Panc1 (cell line): ENCODE data around the gene BICRA.

Source experiments
- POLR2AphosphoS5 ChIP-seq: IDR thresholded peaks from 2 replicates; pipeline ENCODE4 v1.6.1; 2012; ENCODE audit warnings: mild to moderate bottlenecking, low read depth, low read length, moderate library complexity
- SIN3A ChIP-seq: IDR thresholded peaks from 2 replicates; pipeline ENCODE4 v1.6.1; 2012; ENCODE audit warnings: low read depth, mild to moderate bottlenecking, low read length, moderate library complexity, borderline replicate concordance; ENCODE audit not compliant: insufficient read depth
- TF ChIP-seq, protein P1 (sequence below): fragments of 450-650 bp; IDR thresholded peaks from 2 replicates; pipeline ENCODE4 v1.5.1; 2017; ENCODE audit warnings: mild to moderate bottlenecking
- TF ChIP-seq, protein P2 (sequence below), 2 experiments: IDR thresholded peaks; 2 replicates each; pipeline ENCODE4 v1.6.1; 2011 to 2012; ENCODE audit warnings: low read depth in 2 of 2, control low read depth in 1 of 2, low read length in 1 of 2, mild to moderate bottlenecking in 1 of 2, moderate library complexity in 1 of 2; ENCODE audit not compliant: insufficient read depth in 1 of 2

DNA sequence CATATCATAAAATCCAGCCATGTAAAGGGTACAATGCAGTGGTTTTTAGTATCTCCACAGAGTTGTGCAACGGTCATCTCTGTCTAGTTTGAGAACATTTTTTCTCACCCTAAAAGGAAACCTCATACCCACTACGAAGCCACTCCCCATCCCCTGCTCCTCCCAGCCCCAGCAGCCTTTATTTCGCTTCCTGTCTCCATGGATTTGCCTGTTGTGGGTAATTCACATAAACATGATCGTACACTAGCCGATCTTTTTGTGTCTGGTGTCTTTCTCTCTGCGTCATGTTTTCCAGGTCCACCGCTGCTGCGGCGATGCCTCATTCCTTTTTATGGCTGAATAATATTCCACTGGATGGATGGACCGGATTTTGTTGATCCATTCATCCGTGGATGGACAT is 28.6 kb downstream of the BICRA start:
- TF ChIP-seq, protein P1, sequence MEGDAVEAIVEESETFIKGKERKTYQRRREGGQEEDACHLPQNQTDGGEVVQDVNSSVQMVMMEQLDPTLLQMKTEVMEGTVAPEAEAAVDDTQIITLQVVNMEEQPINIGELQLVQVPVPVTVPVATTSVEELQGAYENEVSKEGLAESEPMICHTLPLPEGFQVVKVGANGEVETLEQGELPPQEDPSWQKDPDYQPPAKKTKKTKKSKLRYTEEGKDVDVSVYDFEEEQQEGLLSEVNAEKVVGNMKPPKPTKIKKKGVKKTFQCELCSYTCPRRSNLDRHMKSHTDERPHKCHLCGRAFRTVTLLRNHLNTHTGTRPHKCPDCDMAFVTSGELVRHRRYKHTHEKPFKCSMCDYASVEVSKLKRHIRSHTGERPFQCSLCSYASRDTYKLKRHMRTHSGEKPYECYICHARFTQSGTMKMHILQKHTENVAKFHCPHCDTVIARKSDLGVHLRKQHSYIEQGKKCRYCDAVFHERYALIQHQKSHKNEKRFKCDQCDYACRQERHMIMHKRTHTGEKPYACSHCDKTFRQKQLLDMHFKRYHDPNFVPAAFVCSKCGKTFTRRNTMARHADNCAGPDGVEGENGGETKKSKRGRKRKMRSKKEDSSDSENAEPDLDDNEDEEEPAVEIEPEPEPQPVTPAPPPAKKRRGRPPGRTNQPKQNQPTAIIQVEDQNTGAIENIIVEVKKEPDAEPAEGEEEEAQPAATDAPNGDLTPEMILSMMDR = no peak
- TF ChIP-seq, protein P2, sequence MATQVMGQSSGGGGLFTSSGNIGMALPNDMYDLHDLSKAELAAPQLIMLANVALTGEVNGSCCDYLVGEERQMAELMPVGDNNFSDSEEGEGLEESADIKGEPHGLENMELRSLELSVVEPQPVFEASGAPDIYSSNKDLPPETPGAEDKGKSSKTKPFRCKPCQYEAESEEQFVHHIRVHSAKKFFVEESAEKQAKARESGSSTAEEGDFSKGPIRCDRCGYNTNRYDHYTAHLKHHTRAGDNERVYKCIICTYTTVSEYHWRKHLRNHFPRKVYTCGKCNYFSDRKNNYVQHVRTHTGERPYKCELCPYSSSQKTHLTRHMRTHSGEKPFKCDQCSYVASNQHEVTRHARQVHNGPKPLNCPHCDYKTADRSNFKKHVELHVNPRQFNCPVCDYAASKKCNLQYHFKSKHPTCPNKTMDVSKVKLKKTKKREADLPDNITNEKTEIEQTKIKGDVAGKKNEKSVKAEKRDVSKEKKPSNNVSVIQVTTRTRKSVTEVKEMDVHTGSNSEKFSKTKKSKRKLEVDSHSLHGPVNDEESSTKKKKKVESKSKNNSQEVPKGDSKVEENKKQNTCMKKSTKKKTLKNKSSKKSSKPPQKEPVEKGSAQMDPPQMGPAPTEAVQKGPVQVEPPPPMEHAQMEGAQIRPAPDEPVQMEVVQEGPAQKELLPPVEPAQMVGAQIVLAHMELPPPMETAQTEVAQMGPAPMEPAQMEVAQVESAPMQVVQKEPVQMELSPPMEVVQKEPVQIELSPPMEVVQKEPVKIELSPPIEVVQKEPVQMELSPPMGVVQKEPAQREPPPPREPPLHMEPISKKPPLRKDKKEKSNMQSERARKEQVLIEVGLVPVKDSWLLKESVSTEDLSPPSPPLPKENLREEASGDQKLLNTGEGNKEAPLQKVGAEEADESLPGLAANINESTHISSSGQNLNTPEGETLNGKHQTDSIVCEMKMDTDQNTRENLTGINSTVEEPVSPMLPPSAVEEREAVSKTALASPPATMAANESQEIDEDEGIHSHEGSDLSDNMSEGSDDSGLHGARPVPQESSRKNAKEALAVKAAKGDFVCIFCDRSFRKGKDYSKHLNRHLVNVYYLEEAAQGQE (IDR thresholded peaks at IDR 0.05; ENCODE audit: insufficient read depth in 1 of 2, low read depth in 2 of 2, low read length in 1 of 2) = no peak
- TF ChIP-seq SIN3A (no peak), POLR2AphosphoS5 (no peak)
